ENCODE results near the gene ZNF219. TPM values are rescaled to one million over a fixed set of nuclear protein-coding genes. Genes with fewer than 3 reads are reported as not detected.

ZNF219 gene
- total RNA-seq, 1 donor: 5.9 TPM

DNA sequence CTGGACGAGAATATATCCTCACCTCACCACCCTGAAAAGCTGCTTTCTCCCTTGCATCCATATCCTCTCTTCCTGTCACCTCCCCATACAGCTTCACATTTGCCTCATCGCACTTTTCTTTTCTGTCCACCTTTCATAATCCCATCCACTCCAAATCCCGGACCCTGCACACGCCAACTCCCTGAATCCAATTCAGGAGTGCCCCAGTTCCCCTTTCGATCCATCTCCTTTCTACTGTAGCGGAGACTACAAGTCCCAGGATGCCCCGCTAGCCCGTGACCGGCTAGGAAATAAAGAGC, 4.9 kb upstream of the ZNF219 start:
- TF ChIP-seq, protein P1, sequence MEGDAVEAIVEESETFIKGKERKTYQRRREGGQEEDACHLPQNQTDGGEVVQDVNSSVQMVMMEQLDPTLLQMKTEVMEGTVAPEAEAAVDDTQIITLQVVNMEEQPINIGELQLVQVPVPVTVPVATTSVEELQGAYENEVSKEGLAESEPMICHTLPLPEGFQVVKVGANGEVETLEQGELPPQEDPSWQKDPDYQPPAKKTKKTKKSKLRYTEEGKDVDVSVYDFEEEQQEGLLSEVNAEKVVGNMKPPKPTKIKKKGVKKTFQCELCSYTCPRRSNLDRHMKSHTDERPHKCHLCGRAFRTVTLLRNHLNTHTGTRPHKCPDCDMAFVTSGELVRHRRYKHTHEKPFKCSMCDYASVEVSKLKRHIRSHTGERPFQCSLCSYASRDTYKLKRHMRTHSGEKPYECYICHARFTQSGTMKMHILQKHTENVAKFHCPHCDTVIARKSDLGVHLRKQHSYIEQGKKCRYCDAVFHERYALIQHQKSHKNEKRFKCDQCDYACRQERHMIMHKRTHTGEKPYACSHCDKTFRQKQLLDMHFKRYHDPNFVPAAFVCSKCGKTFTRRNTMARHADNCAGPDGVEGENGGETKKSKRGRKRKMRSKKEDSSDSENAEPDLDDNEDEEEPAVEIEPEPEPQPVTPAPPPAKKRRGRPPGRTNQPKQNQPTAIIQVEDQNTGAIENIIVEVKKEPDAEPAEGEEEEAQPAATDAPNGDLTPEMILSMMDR (IDR thresholded peaks at IDR 0.05; ENCODE audit: insufficient read depth, low read length): no peak
- peak overlapping the region; percentile 83 for H3K4me3 ChIP-seq (ENCODE audit: low read depth, low read length)
- DNase-seq (ENCODE audit: low read depth): no peak

DNA sequence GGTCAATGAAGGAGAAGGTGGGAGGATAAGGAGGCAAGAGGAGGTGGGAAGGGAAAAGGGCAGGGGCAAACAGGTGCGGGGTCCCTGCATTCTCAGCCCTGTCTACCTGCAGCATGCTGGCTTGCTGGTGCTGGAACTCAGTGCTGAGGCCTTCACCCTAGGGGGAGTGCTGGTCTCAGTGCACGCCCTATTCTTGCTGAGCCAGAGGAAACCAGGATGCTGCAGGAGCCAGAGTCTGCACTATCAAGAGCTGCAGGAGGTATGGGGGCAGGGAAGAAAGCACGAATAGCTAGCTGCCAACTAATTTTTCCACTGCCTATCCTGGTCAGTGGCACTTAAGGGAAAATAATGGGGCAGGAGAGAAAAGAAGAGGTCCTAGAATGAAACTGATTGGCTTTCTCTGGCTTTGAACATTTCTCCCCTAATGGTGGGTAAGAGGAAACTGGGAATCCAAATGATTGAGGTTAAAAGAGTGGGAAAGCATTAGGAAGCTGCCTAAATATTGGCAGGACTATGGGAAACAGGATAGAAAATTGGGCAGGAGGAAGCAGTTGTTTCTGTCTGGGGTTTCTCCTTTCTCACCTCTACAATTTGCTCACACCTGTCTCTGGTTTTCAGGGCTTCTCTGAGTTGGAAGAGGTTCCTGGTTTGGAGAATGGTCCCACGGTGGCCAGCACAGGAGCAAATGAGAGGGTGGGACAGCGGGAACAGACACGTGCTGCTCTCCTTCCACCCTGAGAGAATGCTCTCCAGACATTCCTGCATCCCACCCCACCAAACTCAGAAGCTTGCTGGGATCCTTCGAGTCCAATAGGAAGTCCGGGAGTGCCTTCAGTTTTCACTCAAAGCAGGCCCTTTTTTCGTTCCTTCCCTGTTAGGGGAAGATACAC, 4.3 kb upstream of the ZNF219 start:
- DNase-seq (ENCODE audit: low read depth): no peak
- H3K4me3 ChIP-seq (ENCODE audit: low read depth, low read length): peak overlapping the region; percentile 83
- TF ChIP-seq, protein P1 (IDR thresholded peaks at IDR 0.05; ENCODE audit: insufficient read depth, low read length): no peak

DNA sequence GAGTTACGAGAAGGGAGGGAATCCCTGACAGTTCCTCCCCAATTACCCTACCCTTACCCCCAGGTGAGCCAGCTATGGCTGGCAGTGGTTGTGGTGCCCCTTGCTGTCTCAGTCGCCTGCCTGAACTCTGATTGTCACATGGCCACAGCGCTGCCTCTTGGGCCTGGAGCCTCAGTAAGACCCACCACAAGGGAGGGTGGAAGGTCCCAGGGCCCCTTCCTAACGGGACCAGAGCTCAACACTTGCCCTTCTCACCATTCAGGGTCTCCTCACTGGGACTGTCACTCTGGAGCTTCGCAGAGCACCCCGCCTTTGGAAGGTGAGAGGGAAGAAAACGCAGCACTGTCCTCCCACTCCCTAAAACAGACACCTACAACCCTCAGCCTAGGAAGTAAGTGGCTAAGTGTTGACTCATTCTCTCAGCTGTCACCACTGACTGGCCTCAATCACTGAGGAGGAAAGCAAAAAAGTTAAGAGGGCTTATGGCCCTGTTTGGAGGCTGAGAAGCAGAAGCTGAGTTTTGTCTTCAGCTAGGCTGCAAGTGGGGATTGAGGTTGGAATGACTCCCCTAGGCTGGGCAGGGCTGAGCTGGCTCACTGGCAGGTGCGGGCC, 3.5 kb upstream of the ZNF219 start:
- no peak for DNase-seq (ENCODE audit: low read depth)
- TF ChIP-seq, protein P1 (IDR thresholded peaks at IDR 0.05; ENCODE audit: insufficient read depth, low read length): no peak
- H3K4me3 ChIP-seq (ENCODE audit: low read depth, low read length): no peak overlapping the region

DNA sequence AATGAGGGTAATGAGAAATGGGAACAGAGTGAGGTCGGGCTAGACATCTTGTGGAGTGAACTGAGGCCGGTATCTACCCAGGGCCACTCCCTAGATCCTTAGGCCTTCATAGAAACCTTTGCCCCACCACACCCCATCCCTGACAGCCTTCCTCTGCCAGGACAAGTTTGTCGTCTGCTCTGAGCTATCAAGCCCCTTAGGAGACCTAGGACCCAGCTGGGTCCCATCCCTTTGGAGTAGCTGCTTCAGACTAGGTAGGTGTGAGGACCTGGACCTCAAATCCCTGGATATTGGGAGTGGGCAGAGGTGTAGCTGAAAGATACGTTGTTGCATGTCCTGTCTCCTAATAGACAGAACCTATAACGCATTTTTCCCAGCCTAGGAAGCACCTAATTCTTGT, 2.5 kb upstream of the ZNF219 start, which contains the start of gene TMEM253:
TSS of gene TMEM253 (plus strand) at position 136 of the 400 bp plus-strand sequence. CDS start 278 bp downstream, outside the sequence.
- DNase-seq (ENCODE audit: low read depth): no peak
- no peak within 1 kb of the TSS for H3K4me3 ChIP-seq (ENCODE audit: low read depth, low read length)
- TF ChIP-seq, protein P1 (IDR thresholded peaks at IDR 0.05; ENCODE audit: insufficient read depth, low read length): no peak

DNA sequence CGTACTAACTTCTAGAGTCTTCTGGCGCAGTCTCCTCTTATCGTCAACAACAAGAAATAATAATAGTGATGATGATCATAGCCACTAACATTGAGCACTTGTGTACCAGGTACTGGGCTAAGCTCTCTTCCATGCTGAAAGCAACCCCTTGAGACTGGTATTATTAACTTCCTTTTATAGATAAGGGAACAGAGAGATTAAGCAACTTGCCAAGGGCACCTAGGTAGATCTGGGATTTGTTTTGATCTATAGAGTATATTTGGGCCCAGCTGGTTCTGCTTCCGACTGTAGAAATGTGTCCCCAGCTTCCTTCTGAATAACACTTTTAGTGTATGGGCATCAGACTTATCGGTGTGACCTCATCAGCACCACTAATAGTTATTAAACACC, 1.1 kb upstream of the ZNF219 start:
- DNase-seq (ENCODE audit: low read depth): no peak
- no peak overlapping the region for H3K4me3 ChIP-seq (ENCODE audit: low read depth, low read length)
- TF ChIP-seq, protein P1 (IDR thresholded peaks at IDR 0.05; ENCODE audit: insufficient read depth, low read length): no peak

DNA sequence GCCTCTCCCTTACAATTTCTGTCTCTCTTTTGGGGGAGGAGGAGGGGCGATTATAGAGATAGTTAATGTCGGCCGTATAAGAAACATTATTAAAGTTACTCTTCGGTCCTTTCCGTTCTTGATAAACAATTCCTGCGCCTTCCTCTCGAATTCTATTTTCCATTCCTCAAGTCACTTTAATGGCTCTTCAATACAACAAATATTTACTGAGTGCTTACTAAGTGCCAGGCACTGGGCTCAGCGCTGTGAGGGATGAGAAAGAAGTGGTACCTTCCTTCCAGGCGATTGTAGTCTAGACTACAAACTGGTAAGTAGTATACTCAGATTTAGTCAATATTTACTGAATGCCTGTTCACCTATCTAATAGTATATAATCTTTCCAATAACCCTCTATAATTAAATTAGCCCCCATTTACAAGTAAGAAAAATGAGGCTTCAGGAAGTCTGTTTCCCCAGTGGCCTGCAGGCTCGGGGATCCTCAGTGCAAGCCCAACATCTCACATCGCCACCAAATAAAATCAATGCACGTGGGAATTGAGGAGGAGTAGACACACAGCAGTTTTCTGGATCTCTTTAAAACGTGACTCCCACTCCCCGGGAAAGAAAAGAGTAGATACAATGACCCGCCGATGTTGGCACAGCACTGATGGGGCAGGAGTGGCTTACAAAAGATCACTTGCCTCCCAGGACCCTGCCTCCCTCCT, 589 bp upstream of the ZNF219 start:
- peak overlapping the region; percentile 72 for H3K4me3 ChIP-seq (ENCODE audit: low read depth, low read length)
- DNase-seq (ENCODE audit: low read depth): no peak
- TF ChIP-seq, protein P1 (IDR thresholded peaks at IDR 0.05; ENCODE audit: insufficient read depth, low read length): no peak

Measured in fibroblast of the aortic adventitia (primary cell).